ENCODE data around the gene ACTC1. TPM values are rescaled to one million over a fixed set of nuclear protein-coding genes. Genes with fewer than 3 reads are reported as not detected.

Gene ACTC1
- total RNA-seq, 2 experiments from 2014 or later = not detected

Other genes with a start within 250 kb of the ACTC1 start
- gene GOLGA8B, start 211.9 kb downstream of the ACTC1 start, total RNA-seq = 10 to 100 TPM; 66.5 to 67.2 TPM
- gene GJD2, start 40.6 kb downstream of the ACTC1 start, total RNA-seq = not detected
- gene AQR, start 174.2 kb upstream of the ACTC1 start, total RNA-seq = 10 to 100 TPM; 30.8 to 31.3 TPM
- gene ZNF770, start 192.7 kb upstream of the ACTC1 start, total RNA-seq = 10 to 100 TPM; 36.4 to 39.4 TPM